ENCODE measurements around the gene ARAP1. TPM values are rescaled to one million over a fixed set of nuclear protein-coding genes. Genes with fewer than 3 reads are reported as not detected.

The ARAP1 gene
- total RNA-seq, 2 experiments from 2014 or later = 83.6 to 101 TPM

DNA sequence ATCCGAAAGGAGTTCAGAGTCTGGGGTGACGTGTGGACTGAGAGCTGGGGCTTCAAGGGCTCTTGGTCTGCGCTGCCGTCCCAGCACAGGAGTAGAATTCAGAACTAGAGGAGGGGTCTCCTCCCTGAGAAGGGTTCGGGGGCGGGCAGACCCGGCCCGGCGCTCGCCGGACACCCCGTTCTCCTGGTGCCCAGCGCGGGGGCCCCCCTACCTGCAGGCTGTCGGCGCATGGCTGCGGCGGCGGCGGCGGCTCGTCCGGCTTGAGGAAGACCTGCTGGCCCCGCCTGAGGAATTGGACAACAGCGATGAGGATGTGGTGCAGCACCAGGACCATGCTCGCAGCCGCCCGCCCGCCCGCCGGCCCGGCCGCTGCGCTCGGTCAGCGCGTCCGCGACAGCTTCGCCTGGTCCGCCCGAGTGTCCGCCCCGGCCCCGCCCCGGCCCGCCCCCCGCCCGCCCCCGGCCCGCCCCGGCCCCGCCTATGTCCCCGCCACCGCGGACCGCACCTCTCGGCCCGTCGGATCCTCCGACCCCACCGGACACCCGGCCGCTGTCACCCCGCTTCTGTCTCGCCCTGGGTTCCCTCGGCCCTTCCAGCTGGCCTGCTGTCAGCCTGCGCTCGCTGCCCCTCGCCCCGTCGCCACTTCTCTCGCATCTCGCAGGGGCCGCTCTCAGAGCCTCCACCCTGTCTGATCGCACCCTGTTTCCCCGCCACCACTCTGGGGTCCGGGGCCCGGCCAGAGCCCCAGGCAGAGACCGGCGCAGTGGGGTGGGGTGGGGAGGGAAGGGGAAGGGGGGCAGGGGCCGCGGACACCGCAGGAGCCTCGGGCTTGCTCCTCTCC, 109.9 kb downstream of the ARAP1 start:
- no peak for DNase-seq
- Mint-ChIP-seq H3K9me3 (no peaks in the 10 kb centered on the region), H3K27ac (no peak overlapping the region), H3K4me1 (no peaks in the 10 kb centered on the region), H3K36me3 (ENCODE audit: low read depth) (no peaks in the 10 kb centered on the region), H3K4me3 (peak overlapping the region; percentile 14), H3K27me3 (peaks cover 5% of the 10 kb centered on the region)
- ChIA-PET CTCF (interaction anchor here (1.0 to 2.5 kb wide), 3 partner anchors 13 to 56 kb away, joined by 3 to 10 read pairs (median 4); no protein-coding TSS in a partner anchor), POLR2A (no interaction called here)

DNA sequence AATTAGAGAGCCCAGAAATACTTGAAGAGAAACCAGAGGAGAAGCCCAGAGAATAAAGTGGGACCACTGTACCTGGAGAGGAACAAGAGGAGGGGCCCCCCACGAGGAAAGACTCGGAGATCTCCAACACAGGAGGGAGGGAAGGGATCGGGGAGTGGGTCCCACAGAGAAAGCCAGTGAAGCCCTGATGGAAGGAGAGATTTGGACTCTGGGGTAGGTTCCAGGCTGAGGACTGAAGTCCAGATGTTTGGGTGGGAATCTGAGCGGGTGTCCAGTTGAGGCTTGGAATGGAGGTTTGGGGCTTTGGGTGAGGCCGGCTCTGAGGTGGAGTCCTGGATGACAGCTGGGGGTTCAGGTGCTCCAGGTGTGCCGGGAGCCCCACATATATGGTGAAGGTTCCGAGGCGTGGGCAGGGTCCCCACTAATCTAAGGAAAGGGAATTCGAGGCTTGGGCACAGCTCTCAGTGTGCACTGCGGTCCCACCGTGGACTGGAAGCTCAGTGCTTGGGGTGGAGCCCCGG, 110.6 kb downstream of the ARAP1 start:
- CTCF ChIA-PET = interaction anchor here (1.3 to 2.5 kb wide), 2 partner anchors 52 to 55 kb away, joined by 3 to 10 read pairs; no protein-coding TSS in a partner anchor
- POLR2A ChIA-PET = no interaction called here
- Mint-ChIP-seq H3K9me3 (no peaks in the 10 kb centered on the region), H3K4me1 (no peaks in the 10 kb centered on the region), H3K27ac (no peak overlapping the region), H3K4me3 (no peak overlapping the region), H3K36me3 (ENCODE audit: low read depth) (no peaks in the 10 kb centered on the region), H3K27me3 (peaks cover 5% of the 10 kb centered on the region)
- DNase-seq = no peak

DNA sequence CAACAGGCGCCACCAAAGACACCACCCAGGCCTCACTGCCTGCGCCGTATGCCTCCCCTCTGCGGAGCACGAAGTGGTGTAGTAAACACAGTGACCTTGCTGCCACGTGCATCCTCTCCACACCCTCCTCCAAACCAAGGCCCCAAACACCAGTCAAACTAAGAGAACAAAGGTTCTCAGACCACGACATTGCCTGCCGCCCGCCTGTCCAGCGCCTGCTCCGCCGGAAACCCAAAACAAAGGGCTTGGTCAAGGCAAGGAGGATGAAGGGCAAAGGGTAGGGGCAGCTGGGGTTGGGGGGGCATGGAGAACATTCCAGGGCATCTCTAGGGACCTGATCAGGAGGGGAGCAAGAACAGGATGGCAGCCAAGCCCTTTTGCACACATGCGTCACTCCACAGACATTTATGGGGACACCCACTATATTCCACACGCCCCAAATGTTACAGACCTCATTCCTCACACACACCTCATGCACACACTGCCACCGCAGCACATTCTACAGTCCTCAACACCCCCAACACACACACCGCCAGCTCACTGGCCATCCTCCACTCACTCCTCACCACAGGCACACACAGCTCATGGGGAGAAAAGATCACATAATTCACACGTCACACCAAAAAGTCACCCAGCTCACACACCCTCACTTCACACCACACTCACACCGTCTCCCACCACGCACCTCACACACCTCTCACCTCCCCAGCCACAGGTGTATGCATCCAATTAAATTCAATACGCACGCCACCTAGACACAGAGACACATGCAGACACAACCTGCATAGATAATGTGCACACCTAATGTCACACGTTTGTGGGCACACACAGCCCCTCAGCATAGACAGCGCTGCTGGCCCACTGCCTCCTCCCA, 112.5 kb downstream of the ARAP1 start:
- Mint-ChIP-seq H3K27me3 (peaks cover 13% of the 10 kb centered on the region), H3K4me3 (no peak overlapping the region), H3K9me3 (no peaks in the 10 kb centered on the region), H3K4me1 (no peaks in the 10 kb centered on the region), H3K36me3 (ENCODE audit: low read depth) (no peaks in the 10 kb centered on the region), H3K27ac (no peak overlapping the region)
- POLR2A ChIA-PET = no interaction called here
- DNase-seq = no peak
- CTCF ChIA-PET = interaction anchor here (1.3 kb wide), 1 partner anchor 33 kb away, joined by 4 read pairs; no protein-coding TSS in a partner anchor

DNA sequence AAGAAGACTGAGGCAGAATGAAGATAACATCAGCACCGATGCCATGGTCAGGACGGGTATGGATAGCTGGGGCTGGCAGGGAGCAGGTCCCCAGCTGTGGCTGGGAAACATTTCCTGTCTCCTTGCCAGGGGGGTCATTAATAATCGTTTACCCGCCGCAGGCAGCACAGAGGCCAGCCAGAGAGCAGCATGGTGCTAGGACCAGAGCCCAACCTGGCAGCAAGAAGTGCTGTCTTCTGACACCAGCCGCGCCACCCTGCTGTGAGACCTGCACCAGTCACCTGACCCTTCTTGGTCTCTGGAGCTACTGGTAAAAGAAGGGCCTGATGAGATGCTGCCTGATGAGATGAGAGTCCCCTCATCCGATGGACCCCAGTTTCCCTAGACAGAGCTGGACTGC, 114.3 kb downstream of the ARAP1 start:
- Mint-ChIP-seq H3K27ac (no peak overlapping the region), H3K9me3 (no peaks in the 10 kb centered on the region), H3K27me3 (peaks cover 8% of the 10 kb centered on the region), H3K36me3 (ENCODE audit: low read depth) (no peaks in the 10 kb centered on the region), H3K4me3 (no peak overlapping the region), H3K4me1 (no peaks in the 10 kb centered on the region)
- POLR2A ChIA-PET = no interaction called here
- DNase-seq = no peak
- CTCF ChIA-PET = interaction anchor here (1.9 kb wide), 1 partner anchor 12 kb away, joined by 7 read pairs; no protein-coding TSS in a partner anchor

DNA sequence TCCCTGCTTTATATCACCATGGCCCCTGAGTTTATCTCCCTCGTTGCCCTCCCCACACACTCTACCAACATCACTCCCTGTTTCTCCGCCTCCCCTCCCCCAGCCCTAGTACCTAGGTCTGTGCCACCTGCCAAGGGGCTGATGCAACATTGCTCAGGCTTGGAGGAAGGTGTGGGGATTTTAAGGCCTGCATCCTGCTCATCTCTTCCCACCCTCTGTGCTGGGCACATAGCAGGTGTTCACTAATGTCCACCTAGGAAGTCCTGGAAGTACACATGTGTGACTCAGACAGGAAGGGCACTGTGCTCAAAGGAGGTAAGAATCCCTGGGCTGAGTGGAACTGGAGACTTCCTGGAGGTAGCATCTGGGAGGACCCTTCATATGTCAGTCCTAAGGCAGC, 115.0 kb downstream of the ARAP1 start:
- no peak overlapping the region for H3K4me3 Mint-ChIP-seq
- POLR2A ChIA-PET = no interaction called here
- CTCF ChIA-PET = interaction anchor here (0.6 to 1.9 kb wide), 3 partner anchors 8 to 36 kb away, joined by 4 to 7 read pairs (median 4); no protein-coding TSS in a partner anchor
- no peak overlapping the region for H3K27ac Mint-ChIP-seq
- peaks cover 8% of the 10 kb centered on the region for H3K27me3 Mint-ChIP-seq
- no peaks in the 10 kb centered on the region for H3K9me3 Mint-ChIP-seq
- H3K36me3 Mint-ChIP-seq (ENCODE audit: low read depth) = no peaks in the 10 kb centered on the region
- DNase-seq = no peak
- no peaks in the 10 kb centered on the region for H3K4me1 Mint-ChIP-seq

DNA sequence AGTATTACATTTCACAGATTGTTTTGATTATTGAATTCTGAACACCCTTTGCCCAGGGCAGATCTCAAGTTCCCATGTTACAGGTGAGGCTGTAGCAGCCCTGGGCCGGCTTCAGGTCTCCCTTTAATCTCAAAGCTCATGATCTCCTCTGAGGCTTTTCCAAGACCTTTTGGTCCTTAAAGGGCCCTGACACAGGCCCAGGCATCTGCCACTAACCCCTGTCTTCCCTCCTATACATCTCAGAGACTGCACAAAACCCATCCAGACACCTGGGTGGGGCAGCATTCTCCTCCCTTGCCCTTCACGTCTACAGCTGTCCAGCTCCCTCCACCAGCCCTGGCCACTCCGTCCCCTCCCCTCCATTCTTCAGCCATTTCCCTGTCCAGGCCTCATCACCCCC, 115.8 kb downstream of the ARAP1 start:
- H3K27ac Mint-ChIP-seq = no peak overlapping the region
- no peaks in the 10 kb centered on the region for H3K9me3 Mint-ChIP-seq
- H3K4me1 Mint-ChIP-seq = no peaks in the 10 kb centered on the region
- POLR2A ChIA-PET = no interaction called here
- peaks cover 8% of the 10 kb centered on the region for H3K27me3 Mint-ChIP-seq
- H3K4me3 Mint-ChIP-seq = no peak overlapping the region
- H3K36me3 Mint-ChIP-seq (ENCODE audit: low read depth) = no peaks in the 10 kb centered on the region
- CTCF ChIA-PET = interaction anchor here (1.0 to 1.4 kb wide), 2 partner anchors 9 to 47 kb away, joined by 3 to 4 read pairs; no protein-coding TSS in a partner anchor
- no peak for DNase-seq

DNA sequence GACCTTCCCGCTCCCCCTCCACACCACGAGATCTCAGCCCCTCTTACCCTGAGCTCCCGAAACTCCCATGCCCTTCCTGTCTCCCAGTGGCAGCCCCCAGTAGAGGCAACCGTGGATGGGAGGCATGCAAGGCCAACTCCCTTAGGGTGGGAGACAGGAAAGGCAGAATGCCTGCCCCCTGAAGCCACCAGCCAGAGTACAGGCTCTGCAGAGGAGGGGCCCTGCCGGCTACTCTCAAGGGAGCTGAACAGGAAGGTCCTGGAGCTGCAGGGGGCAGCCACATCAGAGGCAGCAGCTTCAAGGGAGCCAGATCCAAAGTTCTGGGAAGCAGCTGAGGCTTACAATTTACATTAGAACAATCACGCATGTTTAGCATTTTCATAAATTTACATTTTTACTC, 116.3 kb downstream of the ARAP1 start:
- Mint-ChIP-seq H3K27me3 (peaks cover 8% of the 10 kb centered on the region), H3K36me3 (ENCODE audit: low read depth) (no peaks in the 10 kb centered on the region), H3K4me1 (no peaks in the 10 kb centered on the region), H3K27ac (no peak overlapping the region), H3K9me3 (no peaks in the 10 kb centered on the region), H3K4me3 (no peak overlapping the region)
- no peak for DNase-seq
- ChIA-PET CTCF (interaction anchor here (1.0 to 1.4 kb wide), 4 partner anchors 8 to 48 kb away, joined by 3 to 5 read pairs (median 4); no protein-coding TSS in a partner anchor), POLR2A (no interaction called here)

DNA sequence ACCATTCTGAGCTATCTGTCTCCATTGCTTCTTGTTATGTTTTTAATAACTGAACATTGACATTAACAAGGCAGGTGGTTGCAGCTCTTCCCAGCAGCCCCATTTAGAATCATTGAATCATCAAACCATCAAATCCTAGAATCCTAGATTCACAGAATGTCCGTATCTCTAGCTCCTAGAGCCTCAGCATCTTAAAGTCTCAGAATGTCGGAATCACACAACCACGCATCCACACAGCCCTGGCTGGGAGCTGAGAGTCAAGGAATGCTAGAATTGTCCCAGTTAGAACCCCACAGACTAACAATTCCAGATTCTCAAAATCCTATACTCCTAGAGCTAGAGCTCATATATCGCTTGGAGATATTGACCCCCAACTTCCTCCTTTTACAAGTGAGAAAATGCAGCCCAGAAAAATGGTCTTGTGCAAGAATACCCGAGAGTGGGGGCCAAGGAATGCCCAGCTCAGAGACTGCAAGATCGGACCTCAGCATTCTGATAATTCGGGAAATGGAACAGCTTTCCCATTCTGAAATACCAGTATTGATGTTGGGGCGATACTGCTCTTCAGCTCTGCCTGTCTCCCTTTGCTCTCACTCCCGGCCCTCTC, 116.8 kb downstream of the ARAP1 start:
- Mint-ChIP-seq H3K4me1 (no peaks in the 10 kb centered on the region), H3K9me3 (no peaks in the 10 kb centered on the region), H3K36me3 (ENCODE audit: low read depth) (no peaks in the 10 kb centered on the region), H3K27ac (no peak overlapping the region), H3K27me3 (peaks cover 10% of the 10 kb centered on the region), H3K4me3 (no peak overlapping the region)
- ChIA-PET POLR2A (no interaction called here), CTCF (interaction anchor here (0.5 to 1.4 kb wide), 6 partner anchors 8 to 1459 kb away, joined by 3 to 5 read pairs (median 3); no protein-coding TSS in a partner anchor)
- DNase-seq = no peak

Small RNAs within 50 kb of the gene (microRNA-seq; reads per million reads assigned to microRNA genes)
- gene MIR4692 (ENCODE audit: borderline microRNAs expressed, borderline replicate concordance) = not detected

Other genes starting within 250 kb of the ARAP1 start
- under 1 TPM; 0.40 to 0.48 TPM for gene PDE2A, start 78.0 kb downstream of the ARAP1 start, total RNA-seq
- 1 to 10 TPM; 4.5 to 6.4 TPM for gene STARD10, start 41.6 kb upstream of the ARAP1 start, total RNA-seq
- gene ATG16L2, start 62.0 kb upstream of the ARAP1 start, total RNA-seq = 100 to 1,000 TPM; 108 to 113 TPM